Activated CD4-positive, alpha-beta T cell treated with anti-CD3 and anti-CD28 coated beads, Interleukin-2, Interleukin-4, amounts not matched to agents 100 ng/mL and 50 ng/mL, durations not matched to agents 16 hours and 8 hours (primary cell): ENCODE results near the gene MXD4.
"Not testable (repeated sequence)": the region's sequence is repeated elsewhere in the genome, so short reads cannot be mapped to it uniquely, and the experiment has no call there.

Experiments used
- DNase-seq: peaks from one replicate; pipeline ENCODE4 v3.0.0-alpha.2; 2020; ENCODE audit warnings: low spot score

Gene MXD4

GRCh38 chr4:2275044-2275397 is 13.1 kb upstream of the MXD4 start:
- not testable (repeated sequence) for DNase-seq

GRCh38 chr4:2274320-2275043 is 12.6 kb upstream of the MXD4 start:
- no peak for DNase-seq

GRCh38 chr4:2273657-2274319 is 11.9 kb upstream of the MXD4 start:
- no peak for DNase-seq

- no peak for DNase-seq
These were observed 11.3 kb upstream of the MXD4 start for GRCh38 chr4:2273221-2273620.

GRCh38 chr4:2272828-2273120 is 10.9 kb upstream of the MXD4 start:
- no peak for DNase-seq

- DNase-seq, result no peak
These were observed 10.3 kb upstream of the MXD4 start for GRCh38 chr4:2272026-2272827.

- no peak for DNase-seq
These were observed 9.5 kb upstream of the MXD4 start for GRCh38 chr4:2271279-2272025.

GRCh38 chr4:2270341-2271165 is 8.6 kb upstream of the MXD4 start:
- DNase-seq, result no peak

GRCh38 chr4:2269618-2270163 is 7.8 kb upstream of the MXD4 start:
- no peak for DNase-seq

GRCh38 chr4:2269206-2269531 is 7.3 kb upstream of the MXD4 start:
- no peak for DNase-seq

GRCh38 chr4:2268357-2269205 is 6.7 kb upstream of the MXD4 start:
- DNase-seq, result no peak

- no peak for DNase-seq
These were observed 5.9 kb upstream of the MXD4 start for GRCh38 chr4:2267841-2268240.

GRCh38 chr4:2267320-2267811 is 5.5 kb upstream of the MXD4 start:
- DNase-seq, result no peak

GRCh38 chr4:2266821-2267220 is 4.9 kb upstream of the MXD4 start:
- DNase-seq, result no peak

GRCh38 chr4:2266181-2266580 is 4.3 kb upstream of the MXD4 start:
- no peak for DNase-seq

GRCh38 chr4:2265113-2266110 is 3.5 kb upstream of the MXD4 start:
- no peak for DNase-seq

- no peak for DNase-seq
These were observed 2.7 kb upstream of the MXD4 start for GRCh38 chr4:2264481-2265041.

GRCh38 chr4:2263926-2264321 is 2.0 kb upstream of the MXD4 start:
- no peak for DNase-seq

- no peak for DNase-seq
These were observed 988 bp upstream of the MXD4 start for GRCh38 chr4:2262944-2263250.
